Activated CD4-positive, alpha-beta T cell treated with anti-CD3 and anti-CD28 coated beads, Interleukin-2, amount 50 U/mL, for 16 hours (primary cell): Measurements from ENCODE around the gene CHCHD6.

ENCODE experiments used
- DNase-seq: peaks from one replicate; pipeline ENCODE4 v3.0.0-alpha.2; 2020

Gene CHCHD6

DNA sequence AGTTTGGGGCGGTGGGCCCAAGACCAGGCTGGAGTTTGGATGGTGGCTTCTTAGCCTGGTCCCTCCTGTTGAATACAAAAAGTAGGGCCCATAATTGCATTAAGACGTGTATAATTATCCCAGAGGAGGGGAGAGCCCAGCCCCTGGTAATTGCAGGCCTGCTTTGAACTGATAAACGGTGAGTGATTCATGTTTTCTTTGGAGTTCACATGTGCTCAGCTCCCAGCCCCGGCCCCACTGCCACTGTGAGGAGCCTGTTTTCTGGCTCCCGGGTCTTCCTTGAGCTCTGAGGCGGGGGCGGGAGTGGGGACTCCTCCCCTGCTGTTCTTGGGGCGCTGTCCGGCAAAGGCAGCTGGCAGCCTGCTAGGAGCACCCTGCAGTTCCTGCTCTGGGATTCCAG lies 282.0 kb downstream of the CHCHD6 start:
- DNase-seq = no peak

DNA sequence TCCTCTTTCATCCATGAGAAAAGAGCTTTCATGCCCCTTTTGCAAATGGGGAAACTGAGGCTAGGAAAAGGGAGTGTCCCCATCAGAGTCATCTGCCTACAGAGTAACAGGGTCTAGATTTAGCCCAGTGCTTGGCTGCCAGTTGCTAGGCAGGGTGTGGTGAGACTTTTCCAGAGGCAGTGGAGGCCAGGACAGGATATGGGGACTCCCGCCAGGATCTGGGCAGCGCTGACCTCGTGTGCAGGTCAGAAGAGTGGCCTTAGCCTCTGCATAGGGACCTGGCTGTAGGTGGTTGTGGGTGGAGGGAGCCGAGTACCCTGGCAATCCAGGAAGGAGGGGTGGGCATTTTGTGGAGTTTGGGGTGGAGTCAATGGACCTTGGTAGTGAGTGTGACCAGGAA lies 283.1 kb downstream of the CHCHD6 start:
- DNase-seq = no peak

DNA sequence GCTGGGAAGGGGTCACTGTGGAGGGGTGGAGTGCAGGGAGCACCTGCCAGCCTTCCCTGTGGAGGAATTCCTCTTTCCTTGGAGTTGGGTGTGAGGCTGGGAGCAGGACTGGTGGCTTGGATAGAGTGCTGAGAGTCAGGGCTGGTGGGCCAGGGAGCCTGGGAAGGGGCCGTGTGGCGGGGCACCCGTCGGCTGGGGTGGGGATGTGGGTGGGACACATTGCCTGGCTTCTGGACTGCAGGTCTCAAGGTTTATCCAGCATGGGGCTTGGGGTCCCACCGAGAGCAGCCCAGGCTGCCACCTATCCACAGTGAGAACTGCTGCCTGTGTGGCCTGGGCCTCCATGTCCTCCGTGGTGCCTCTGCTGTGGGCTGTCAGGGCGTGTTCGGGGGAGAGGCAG lies 283.6 kb downstream of the CHCHD6 start:
- DNase-seq = no peak

DNA sequence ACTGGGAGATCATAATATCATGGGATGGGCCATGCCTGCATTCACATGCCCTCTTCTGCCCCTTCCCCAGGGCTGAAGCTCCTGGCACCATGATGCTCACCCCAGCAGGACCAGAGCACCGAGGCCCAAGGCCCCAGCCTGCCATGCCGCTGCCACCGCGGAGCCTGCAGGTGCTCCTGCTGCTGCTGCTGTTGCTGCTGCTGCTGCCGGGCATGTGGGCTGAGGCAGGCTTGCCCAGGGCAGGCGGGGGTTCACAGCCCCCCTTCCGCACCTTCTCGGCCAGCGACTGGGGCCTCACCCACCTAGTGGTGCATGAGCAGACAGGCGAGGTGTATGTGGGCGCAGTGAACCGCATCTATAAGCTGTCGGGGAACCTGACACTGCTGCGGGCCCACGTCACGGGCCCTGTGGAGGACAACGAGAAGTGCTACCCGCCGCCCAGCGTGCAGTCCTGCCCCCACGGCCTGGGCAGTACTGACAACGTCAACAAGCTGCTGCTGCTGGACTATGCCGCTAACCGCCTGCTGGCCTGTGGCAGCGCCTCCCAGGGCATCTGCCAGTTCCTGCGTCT lies 284.5 kb downstream of the CHCHD6 start:
- no peak for DNase-seq

- DNase-seq = no peak
Measured at GRCh38 chr3:126989316-126990023, 285.4 kb downstream of the CHCHD6 start.

DNA sequence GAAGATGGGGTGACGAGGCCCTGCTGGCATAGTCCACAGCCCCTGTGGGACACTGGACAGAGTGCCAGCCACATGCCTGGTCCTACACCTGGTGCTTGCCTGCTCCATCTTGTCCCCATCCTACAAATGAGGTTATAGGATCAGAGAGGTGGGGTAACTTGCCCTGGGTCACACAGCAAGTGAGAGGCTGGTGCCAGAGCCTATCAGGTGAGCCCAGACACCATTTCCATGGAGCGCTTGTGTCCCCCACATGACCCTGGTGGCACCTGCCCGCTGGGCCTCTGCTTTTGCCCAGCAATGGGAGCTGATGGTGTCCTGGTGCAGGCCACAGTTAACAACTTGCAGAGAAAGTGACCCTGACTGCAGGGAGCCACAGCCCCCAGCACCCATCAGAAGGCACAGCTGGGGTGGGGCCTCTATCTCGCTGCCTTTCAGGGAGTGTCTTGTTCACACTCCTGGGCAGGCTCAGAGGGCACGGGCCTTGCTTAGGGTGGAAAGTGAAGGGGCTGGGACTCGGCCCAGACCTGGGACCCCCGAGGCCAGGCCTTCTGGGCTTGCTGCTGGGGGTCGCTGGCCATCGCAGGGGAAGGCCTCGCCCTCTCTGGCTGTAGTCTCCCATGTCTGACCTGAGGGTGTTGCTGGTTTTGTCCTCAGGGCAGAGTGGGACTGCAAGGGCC lies 286.1 kb downstream of the CHCHD6 start:
- DNase-seq = no peak

DNA sequence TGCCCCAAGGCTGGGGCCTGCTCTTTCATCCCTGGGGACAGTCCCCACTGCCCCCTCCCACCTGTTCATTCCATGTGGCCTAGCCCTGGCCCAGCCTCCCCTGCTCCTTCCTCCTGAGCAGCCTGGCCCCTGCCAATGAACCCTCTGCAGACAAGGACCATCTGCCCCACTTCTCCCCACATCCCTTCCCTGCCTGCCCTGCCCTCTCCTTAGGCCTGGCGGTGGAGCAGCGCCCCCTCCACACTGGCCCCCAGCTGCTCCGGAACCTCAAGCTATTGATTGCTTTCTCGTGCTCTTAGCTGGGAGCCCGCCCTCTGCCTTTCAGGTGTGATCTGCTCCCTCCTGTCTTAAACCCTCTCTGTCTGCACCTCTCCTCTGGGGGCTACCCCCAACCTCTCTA lies 286.9 kb downstream of the CHCHD6 start:
- no peak for DNase-seq

DNA sequence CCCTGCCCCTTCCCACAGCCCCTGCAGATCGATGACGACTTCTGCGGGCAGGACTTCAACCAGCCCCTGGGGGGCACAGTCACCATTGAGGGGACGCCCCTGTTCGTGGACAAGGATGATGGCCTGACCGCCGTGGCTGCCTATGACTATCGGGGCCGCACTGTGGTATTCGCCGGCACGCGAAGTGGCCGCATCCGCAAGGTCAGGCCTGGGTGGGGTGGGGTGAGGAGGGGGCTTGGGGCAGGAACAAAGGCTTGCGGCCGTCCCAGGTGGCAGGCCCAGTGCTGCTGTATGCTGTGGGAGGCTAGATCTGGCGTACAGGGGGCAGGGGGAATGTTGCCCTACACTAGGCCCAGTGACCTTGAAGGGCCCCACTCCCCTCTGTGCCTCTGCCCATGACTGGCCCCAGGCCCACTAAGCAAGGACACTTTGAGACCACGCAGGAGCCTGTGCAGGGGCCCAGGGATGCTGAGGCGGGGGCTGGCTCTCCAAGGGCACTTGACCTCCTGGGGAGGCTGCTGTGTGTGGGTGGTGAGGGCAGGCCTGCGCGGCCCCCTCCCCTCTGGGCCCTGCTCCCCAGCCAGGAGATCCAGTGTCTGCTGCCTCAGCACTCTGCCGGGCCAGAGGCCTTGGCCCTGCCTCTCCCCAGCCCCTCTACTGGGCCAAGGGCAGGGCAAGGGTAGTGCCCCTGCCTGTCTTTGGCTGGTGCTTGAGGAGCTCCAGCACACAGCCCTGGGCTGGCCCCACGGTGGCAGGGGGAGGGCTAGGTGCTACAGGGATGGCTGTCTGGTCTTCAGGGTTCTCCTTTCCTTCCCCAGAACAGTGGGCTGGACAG lies 287.5 kb downstream of the CHCHD6 start:
- DNase-seq = no peak

GRCh38 chr3:126992216-126992615 lies 288.2 kb downstream of the CHCHD6 start:
- DNase-seq = no peak

GRCh38 chr3:126992776-126993175 lies 288.7 kb downstream of the CHCHD6 start:
- DNase-seq = no peak

DNA sequence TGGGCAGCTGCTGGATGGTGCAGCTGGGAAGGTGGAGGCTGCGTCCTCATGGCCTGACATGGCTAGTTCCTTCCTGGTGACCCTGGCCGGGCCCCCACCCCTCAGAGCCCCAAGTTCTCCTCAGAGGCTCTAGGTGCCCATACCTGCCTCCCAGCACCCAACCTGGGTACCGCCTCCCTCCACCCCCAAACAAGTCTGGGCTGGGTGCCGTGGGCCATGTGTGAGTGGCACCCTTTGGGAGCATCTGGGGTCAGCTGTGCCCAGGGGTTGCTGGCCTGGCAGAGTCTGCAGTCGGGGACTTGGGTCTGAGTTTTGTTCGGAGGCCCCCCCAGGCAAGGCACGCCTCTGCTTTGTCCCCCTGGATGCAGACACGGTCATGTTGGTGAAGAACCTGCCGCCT lies 289.4 kb downstream of the CHCHD6 start:
- no peak for DNase-seq

DNA sequence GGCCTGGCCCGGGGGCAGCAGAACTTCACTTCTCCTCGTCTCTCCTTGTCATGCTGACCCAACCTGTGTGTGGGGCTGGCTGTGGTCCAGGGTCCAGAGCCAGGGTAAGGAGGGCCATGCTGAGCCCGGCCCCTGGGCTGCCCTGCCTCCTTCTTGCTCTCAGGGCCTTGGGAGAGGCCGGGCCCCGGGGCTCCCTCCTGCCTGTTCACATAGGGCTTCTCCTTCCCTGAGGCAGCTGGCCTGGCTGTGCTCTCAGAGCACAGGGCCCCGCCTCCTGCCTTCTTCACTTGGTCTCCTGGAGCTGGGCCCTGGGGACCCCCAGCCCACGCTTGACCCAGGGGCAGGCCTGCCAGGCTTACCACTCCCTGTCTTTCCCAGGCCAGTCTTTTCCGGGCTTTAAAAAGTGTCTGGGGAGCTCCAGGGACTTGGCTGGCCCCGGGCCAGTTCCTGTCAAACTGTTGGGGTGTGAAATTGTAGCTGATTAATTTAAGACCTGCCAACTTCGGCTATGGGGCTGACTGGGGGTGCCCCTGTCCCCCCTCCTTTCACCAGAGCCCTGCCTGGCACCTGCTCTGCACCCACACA lies 290.7 kb downstream of the CHCHD6 start:
- DNase-seq = no peak

GRCh38 chr3:126995254-126995780 lies 291.3 kb downstream of the CHCHD6 start:
- no peak for DNase-seq

GRCh38 chr3:126995926-126996512 lies 292.0 kb downstream of the CHCHD6 start:
- DNase-seq = no peak

GRCh38 chr3:126996905-126997304 lies 292.9 kb downstream of the CHCHD6 start:
- DNase-seq = no peak

DNA sequence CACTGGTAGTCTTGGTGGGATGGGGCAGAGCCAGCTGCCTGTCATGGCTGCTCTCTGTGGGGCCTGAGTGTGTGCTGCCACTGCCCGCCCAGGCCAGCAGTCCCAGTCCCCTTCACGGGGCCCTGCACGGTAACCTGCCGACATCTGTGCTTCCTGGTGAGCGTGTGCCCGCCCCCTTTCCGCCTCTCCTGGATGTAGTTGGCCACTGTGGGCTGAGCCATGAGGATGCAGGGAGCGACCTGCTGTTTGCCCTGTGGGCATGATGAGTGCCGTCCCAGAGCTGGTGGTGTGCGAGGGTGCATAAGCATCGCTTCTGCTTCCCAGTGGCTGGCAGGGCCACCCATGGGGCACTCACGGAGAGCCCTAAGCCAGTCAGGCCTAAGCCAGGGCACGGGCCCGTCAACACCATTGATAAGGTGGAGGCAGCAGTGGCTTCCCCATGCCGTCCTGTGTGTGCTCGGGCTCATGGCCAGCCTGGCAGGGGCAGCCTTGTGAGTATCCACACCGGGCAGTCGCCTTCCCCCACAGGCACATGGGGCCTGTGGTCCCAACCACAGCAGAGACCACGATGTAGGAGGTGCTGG lies 293.5 kb downstream of the CHCHD6 start:
- no peak for DNase-seq

DNA sequence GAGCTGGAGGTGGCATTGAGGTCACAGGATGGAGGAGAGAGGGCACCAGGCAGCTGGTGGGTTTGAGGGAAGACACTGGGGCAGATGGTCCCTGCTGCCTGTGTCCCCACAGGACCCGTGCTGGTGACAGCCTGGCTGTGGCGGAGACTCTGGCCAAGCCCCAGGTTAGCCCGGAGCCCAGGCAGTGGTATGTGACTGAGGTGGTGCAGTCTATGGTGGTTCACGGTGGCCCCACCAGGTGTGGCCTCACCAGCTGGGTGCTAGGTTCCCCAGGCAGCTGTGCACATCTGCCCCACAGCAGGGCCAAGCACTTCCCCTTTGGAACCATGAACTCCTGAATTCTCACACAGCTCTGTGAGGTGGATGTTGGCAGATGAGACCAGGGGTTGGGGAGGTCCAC lies 294.3 kb downstream of the CHCHD6 start:
- DNase-seq = no peak

- DNase-seq = no peak
Measured at GRCh38 chr3:126998728-126999127, 294.7 kb downstream of the CHCHD6 start.

DNA sequence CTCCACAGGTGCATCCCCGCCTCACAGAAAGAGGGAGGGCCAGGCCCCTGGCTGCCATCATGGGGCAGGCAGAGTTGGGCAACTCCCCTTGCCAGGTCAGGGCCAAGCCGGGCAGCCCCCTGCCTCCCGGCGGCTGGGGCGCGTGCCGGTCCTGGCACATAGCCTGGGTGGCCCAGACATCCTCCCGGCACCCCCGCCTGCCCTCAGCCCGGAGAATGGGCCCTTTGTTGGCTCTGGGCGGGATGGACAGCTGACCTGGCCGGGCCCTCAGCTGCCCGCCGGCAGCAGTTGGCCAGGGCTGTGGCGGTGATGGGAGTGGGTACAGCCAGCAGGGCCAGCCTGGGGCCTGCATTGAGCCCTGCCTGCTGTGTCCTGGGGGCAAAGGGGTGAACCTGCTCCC lies 295.3 kb downstream of the CHCHD6 start:
- no peak for DNase-seq

DNA sequence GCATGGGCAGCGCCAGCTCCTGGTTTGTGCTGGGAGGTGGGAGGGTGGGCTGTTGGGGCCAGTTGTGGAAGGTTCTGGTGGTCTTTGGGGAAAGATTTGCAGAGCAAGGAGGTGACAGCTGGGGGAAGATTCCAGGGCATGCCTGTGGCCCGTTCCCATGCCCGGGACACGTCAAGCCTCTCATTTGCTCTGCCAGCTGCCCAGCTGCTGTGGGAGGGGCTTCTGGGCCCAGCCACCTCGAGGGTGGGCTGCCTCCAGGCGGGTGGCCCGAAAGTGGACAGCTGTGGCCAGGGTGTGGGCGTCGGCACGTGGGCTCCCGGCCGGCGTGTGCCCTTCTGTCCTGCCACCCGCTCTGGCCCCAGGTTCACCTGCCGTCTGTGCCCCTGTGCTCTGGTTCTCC lies 296.1 kb downstream of the CHCHD6 start:
- no peak for DNase-seq

DNA sequence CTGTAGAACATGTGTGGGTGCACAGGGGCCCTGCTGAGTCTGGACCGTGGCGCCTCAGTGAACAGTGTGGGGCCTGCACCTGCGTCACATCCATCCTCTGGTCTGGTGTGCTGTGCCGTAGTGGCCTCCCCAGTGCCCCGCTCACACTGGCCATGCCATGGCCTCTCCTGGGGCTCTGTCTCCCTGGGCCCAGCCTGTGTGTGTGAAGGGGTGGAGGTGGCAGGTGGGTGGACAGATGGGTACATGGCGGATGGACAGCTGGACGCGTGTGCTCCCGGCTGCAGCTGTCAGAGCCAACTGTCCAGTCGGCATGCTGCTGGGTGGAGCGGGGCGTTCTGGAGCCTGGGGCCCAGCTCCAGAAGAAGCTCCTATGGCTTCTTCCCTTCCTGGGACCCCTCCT lies 296.7 kb downstream of the CHCHD6 start:
- no peak for DNase-seq
